GM21723 (cell line): ENCODE measurements around the gene LAPTM4A.

ENCODE experiments used
- ATAC-seq: cut with Tn5 transposase; IDR thresholded peaks from one replicate; pipeline ENCODE4 v1.9.1; 2021; ENCODE audit warnings: mild to moderate bottlenecking, moderate library complexity; ENCODE audit not compliant: unreplicated experiment

LAPTM4A gene

GRCh38 chr2:19989667-19990415 is 61.6 kb downstream of the LAPTM4A start, which contains the start of gene WDR35:
TSS of gene WDR35 (minus strand) at chr2:19990105. CDS start at chr2:19990015, 90 bp downstream.
- ATAC-seq = peak; percentile 91

- ATAC-seq = peak; percentile 13
These were observed 62.1 kb downstream of the LAPTM4A start for GRCh38 chr2:19989342-19989666.

GRCh38 chr2:19988600-19988999 is 62.8 kb downstream of the LAPTM4A start:
- ATAC-seq = no peak

- ATAC-seq = peak; percentile 68
These were observed 63.5 kb downstream of the LAPTM4A start for GRCh38 chr2:19987936-19988335.
